DND-41 (cell line): Measurements from ENCODE around the gene TRDMT1.

Experiments used
- ATAC-seq: fragments of 200-7000 bp; cut with Tn5 transposase; 3 replicates; pipeline ENCODE4 v1.9.1; 2021; ENCODE audit warnings: low read depth; ENCODE audit not compliant: insufficient read depth
- DNase-seq: peaks from one replicate; pipeline ENCODE4 v3.0.0-alpha.2; 2020
- H2AFZ ChIP-seq: 2 replicates; pipeline ENCODE4 v1.6.0; 2012; ENCODE audit warnings: low read depth, low read length
- H3K27ac ChIP-seq: 2 replicates; pipeline ENCODE4 v1.5.1; 2012; ENCODE audit warnings: low read length, inconsistent platforms
- H3K27me3 ChIP-seq: fragments of 200-600 bp; sonication (generic); 2 replicates; pipeline ENCODE4 v1.6.0; 2012; ENCODE audit warnings: low read length, mild to moderate bottlenecking, inconsistent platforms; ENCODE audit not compliant: insufficient read depth, poor library complexity
- H3K36me3 ChIP-seq: 2 replicates; pipeline ENCODE4 v1.5.1; 2012; ENCODE audit warnings: low read length, inconsistent platforms; ENCODE audit not compliant: insufficient read depth
- H3K4me1 ChIP-seq: 2 replicates; pipeline ENCODE4 v1.5.1; 2012; ENCODE audit warnings: mild to moderate bottlenecking, low read length; ENCODE audit not compliant: insufficient read depth
- H3K4me2 ChIP-seq: 2 replicates; pipeline ENCODE4 v1.6.0; 2012; ENCODE audit warnings: mild to moderate bottlenecking, moderate library complexity, low read length, inconsistent platforms; ENCODE audit not compliant: insufficient read depth
- H3K4me3 ChIP-seq, 2 experiments: fragments of 200-600 bp in 1 of 2; shearing (Covaris generic) in 1 of 2; 2 replicates each; pipeline ENCODE4 v1.5.1; 2012 to 2016; ENCODE audit warnings: inconsistent platforms in 2 of 2, low read length in 2 of 2, mild to moderate bottlenecking in 2 of 2, low read depth in 1 of 2, moderate library complexity in 1 of 2
- H3K79me2 ChIP-seq: 2 replicates; pipeline ENCODE4 v1.6.0; 2012; ENCODE audit warnings: low read length, inconsistent platforms; ENCODE audit not compliant: insufficient read depth
- H3K9ac ChIP-seq: 2 replicates; pipeline ENCODE4 v1.6.0; 2012; ENCODE audit warnings: low read depth, mild to moderate bottlenecking, inconsistent platforms, low read length, moderate library complexity
- H3K9me3 ChIP-seq: 2 replicates; pipeline ENCODE4 v1.5.1; 2012; ENCODE audit warnings: low read length, moderate library complexity, mild to moderate bottlenecking, inconsistent platforms; ENCODE audit not compliant: insufficient read depth, severe bottlenecking
- H4K20me1 ChIP-seq: 2 replicates; pipeline ENCODE4 v1.6.0; 2012; ENCODE audit warnings: low read length; ENCODE audit not compliant: insufficient read depth
- CTCF ChIP-seq: IDR thresholded peaks from 2 replicates; pipeline ENCODE4 v1.5.1; 2012; ENCODE audit warnings: borderline replicate concordance, low read length, moderate library complexity, mild to moderate bottlenecking; ENCODE audit not compliant: poor library complexity, severe bottlenecking; ENCODE audit errors: extremely low read depth
- EZH2 ChIP-seq: IDR thresholded peaks from 3 replicates; pipeline ENCODE4 v1.6.1; 2012; ENCODE audit warnings: borderline replicate concordance, low read depth, mild to moderate bottlenecking, moderate library complexity, low read length, inconsistent platforms; ENCODE audit not compliant: severe bottlenecking

TRDMT1 gene

GRCh38 chr10:17201794-17202116, 283 bp upstream of the TRDMT1 start:
- Histone ChIP-seq H3K27me3 (no peaks in the 10 kb centered on the region), H3K27ac (peak overlapping the region; percentile 89), H3K4me3 (peak overlapping the region; percentile 86 to 89; a peak in 3 of 4 replicates), H2AFZ (peak overlapping the region; percentile 97), H3K9ac (peak overlapping the region; percentile 75), H3K4me2 (peak overlapping the region; percentile 93), H3K4me1 (peaks cover 45% of the 10 kb centered on the region), H3K9me3 (no peaks in the 10 kb centered on the region), H3K36me3 (no peaks in the 10 kb centered on the region), H3K79me2 (peaks cover 33% of the 10 kb centered on the region), H4K20me1 (no peaks in the 10 kb centered on the region)
- no peak for TF ChIP-seq CTCF
- TF ChIP-seq EZH2: no peak
- no peak for DNase-seq
- no peak for ATAC-seq

DNA sequence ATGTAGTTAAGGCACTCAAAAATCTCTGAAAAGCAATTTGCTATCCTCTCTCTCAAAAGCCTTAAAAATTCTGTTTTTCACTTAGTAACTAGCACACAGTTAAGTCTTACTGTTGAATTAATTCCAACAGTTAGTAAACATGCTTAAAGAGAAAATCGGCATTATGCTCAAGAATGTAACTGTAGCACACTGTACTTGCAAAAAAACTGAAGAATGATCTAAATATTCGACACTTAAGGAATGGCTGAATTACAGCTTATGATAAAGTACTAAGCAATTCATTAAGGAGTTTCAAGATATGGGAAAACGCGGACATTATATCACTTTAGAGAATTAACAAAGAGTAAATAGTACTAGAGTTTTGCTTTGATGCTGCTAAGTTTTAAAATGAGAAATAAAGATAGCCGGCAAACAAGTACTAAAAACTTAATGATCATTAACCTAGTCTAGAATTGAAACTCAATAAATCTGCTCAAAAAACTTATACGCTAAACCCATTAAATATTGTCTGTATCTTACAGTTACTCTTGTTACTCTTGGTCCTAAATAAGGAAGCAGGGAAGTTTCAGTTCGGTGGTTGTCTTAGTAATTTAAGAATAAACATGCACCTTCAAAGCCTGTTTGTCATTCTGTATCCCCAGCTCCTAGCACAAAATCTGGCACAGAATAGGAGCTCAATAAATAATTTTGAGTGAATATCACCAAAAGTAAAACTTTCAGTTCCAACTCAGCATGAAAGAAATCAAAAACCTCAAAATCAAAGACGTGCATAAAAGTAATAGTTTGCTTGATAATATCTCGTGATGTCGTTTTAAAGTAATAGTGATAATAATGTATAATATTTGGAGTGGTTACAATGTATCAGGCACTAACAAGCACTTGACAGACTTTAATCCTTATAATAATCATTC, 1.2 kb downstream of the TRDMT1 start:
- Histone ChIP-seq H3K79me2 (peaks cover 38% of the 10 kb centered on the region), H3K36me3 (no peaks in the 10 kb centered on the region), H3K27me3 (no peaks in the 10 kb centered on the region), H3K4me1 (peaks cover 31% of the 10 kb centered on the region), H3K27ac (peak overlapping the region; percentile 89), H4K20me1 (no peaks in the 10 kb centered on the region), H3K4me2 (peak overlapping the region; percentile 93), H2AFZ (peak overlapping the region; percentile 97), H3K9ac (peak overlapping the region; percentile 75), H3K9me3 (no peaks in the 10 kb centered on the region), H3K4me3 (peak overlapping the region; percentile 86 to 89; a peak in 3 of 4 replicates)
- no peak for DNase-seq
- TF ChIP-seq CTCF: no peak
- TF ChIP-seq EZH2: no peak
- ATAC-seq: no peak

DNA sequence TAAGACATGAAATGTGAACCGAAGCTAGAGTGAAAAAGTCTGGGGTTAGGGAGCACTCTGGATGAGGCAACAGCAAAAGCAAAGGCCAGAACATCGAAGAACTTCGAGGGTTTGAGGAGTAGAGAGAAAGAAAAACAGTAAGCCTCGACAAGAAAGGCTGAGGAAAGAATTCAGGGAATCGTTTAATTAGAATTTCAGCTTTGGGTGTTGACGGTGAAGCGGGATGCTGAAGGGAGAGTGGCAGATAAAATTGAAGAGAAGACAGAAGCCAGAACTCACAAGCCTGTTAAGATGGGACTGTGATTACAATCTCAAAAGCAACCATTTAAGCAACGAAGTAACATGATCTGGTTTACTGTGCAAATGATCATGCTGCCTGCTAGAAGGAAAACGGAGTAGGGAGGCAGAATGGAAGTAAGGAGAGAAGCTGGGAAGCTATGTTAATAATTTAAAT, 2.1 kb downstream of the TRDMT1 start:
- Histone ChIP-seq H3K4me2 (peak overlapping the region; percentile 93), H3K36me3 (no peaks in the 10 kb centered on the region), H4K20me1 (no peaks in the 10 kb centered on the region; the same call in 1 of the 2 replicates), H3K4me3 (no peak overlapping the region), H3K27me3 (no peaks in the 10 kb centered on the region), H3K9ac (no peak overlapping the region; the same call in 1 of the 2 replicates), H3K9me3 (no peaks in the 10 kb centered on the region), H2AFZ (no peak overlapping the region), H3K27ac (no peak overlapping the region), H3K4me1 (peaks cover 31% of the 10 kb centered on the region), H3K79me2 (peaks cover 44% of the 10 kb centered on the region)
- no peak for ATAC-seq
- no peak for DNase-seq
- no peak for TF ChIP-seq EZH2
- no peak for TF ChIP-seq CTCF
